Fibroblast of villous mesenchyme (primary cell): ENCODE results near the gene OTOP2. TPM values are rescaled to one million over a fixed set of nuclear protein-coding genes. Genes with fewer than 3 reads are reported as not detected.

ENCODE experiments used
- DNase-seq: peaks from one replicate; pipeline ENCODE4 v3.0.0-alpha.2; 2010; ENCODE audit warnings: low read depth
- H3K4me3 ChIP-seq: 2 replicates; pipeline ENCODE4 v1.5.1; 2011; ENCODE audit warnings: low read depth, mild to moderate bottlenecking, low read length
- CTCF ChIP-seq: IDR thresholded peaks from 2 replicates; pipeline ENCODE4 v1.5.1; 2012; ENCODE audit warnings: low read depth, mild to moderate bottlenecking, low read length; ENCODE audit not compliant: insufficient read depth
- total RNA-seq: library from RNA; depleted of rRNA; stranded (reverse); fragments of >200 nt; gene quantifications from 2 replicates; pipeline ENCODE4 v1.2.3, GENCODE V29; 2012

OTOP2 gene
- total RNA-seq = not detected in 2 replicates

- H3K4me3 ChIP-seq = peak within 1 kb of the TSS; percentile 27
- TF ChIP-seq CTCF = no peak
- no peak for DNase-seq
These were observed at the start of gene OTOP2 for GRCh38 chr17:74924250-74924948. Gene OTOP2, plus strand, starts transcription at chr17:74924273. Its CDS starts 360 bp downstream, at chr17:74924633.

GRCh38 chr17:74874615-74875037 is 49.4 kb upstream of the OTOP2 start:
- no peak for TF ChIP-seq CTCF
- no peak for DNase-seq
- no peak overlapping the region for H3K4me3 ChIP-seq

GRCh38 chr17:74875155-74875976 is 48.7 kb upstream of the OTOP2 start:
- no peak for TF ChIP-seq CTCF

GRCh38 chr17:74875977-74876593 is 48.0 kb upstream of the OTOP2 start:
- no peak for TF ChIP-seq CTCF
- no peak for DNase-seq
- H3K4me3 ChIP-seq = no peak overlapping the region

More at GRCh38 chr17:74875155-74875976, 48.7 kb upstream of the OTOP2 start:
- DNase-seq = no peak
- H3K4me3 ChIP-seq = no peak overlapping the region

- peak; percentile 12 for DNase-seq
- no peak for TF ChIP-seq CTCF
- H3K4me3 ChIP-seq = no peak overlapping the region
These were observed 46.2 kb upstream of the OTOP2 start for GRCh38 chr17:74877592-74878548.

- H3K4me3 ChIP-seq = no peak overlapping the region
- DNase-seq = no peak
- TF ChIP-seq CTCF = no peak
These were observed 45.4 kb upstream of the OTOP2 start for GRCh38 chr17:74878658-74879057.
